H9 (cell line): ENCODE measurements around the gene ICAM2. TPM values are rescaled to one million over a fixed set of nuclear protein-coding genes. Genes with fewer than 3 reads are reported as not detected.

Experiments
- DNase-seq: peaks from one replicate; pipeline ENCODE4 v3.0.0-alpha.2; 2017
- H2AFZ ChIP-seq: one replicate; pipeline ENCODE4 v1.6.1; 2013; ENCODE audit warnings: mild to moderate bottlenecking, low read length, control low read depth, moderate library complexity
- H2AK5ac ChIP-seq: 2 replicates; pipeline ENCODE4 v1.6.1; 2013; ENCODE audit warnings: low read length, control low read depth, mixed read lengths; ENCODE audit not compliant: insufficient read length
- H2BK120ac ChIP-seq: one replicate; pipeline ENCODE4 v1.6.1; 2013; ENCODE audit warnings: low read depth, mild to moderate bottlenecking, low read length, control low read depth, inconsistent platforms; ENCODE audit not compliant: poor library complexity, severe bottlenecking
- H2BK12ac ChIP-seq: 2 replicates; pipeline ENCODE4 v1.6.1; 2013; ENCODE audit warnings: low read length, control low read depth, mixed read lengths, low read depth; ENCODE audit not compliant: insufficient read length
- H2BK15ac ChIP-seq: 2 replicates; pipeline ENCODE4 v1.6.1; 2013; ENCODE audit warnings: low read depth, low read length, control low read depth
- H2BK20ac ChIP-seq: one replicate; pipeline ENCODE4 v1.6.1; 2013; ENCODE audit warnings: low read depth, mild to moderate bottlenecking, low read length, control low read depth, inconsistent platforms; ENCODE audit not compliant: poor library complexity, severe bottlenecking
- H2BK5ac ChIP-seq: 2 replicates; pipeline ENCODE4 v1.6.1; 2013; ENCODE audit warnings: low read length, control low read depth, mixed read lengths; ENCODE audit not compliant: insufficient read length
- H3K14ac ChIP-seq: 2 replicates; pipeline ENCODE4 v1.6.1; 2013; ENCODE audit warnings: low read length, control low read depth; ENCODE audit not compliant: insufficient read depth
- H3K18ac ChIP-seq: 2 replicates; pipeline ENCODE4 v1.6.1; 2013; ENCODE audit warnings: low read depth, mild to moderate bottlenecking, mixed read lengths, low read length, control low read depth; ENCODE audit not compliant: insufficient read length
- H3K23ac ChIP-seq: 2 replicates; pipeline ENCODE4 v1.6.1; 2013; ENCODE audit warnings: low read length, control low read depth, mixed read lengths, low read depth; ENCODE audit not compliant: insufficient read length
- H3K23me2 ChIP-seq: 2 replicates; pipeline ENCODE4 v1.6.1; 2013; ENCODE audit warnings: low read depth, mild to moderate bottlenecking, mixed read lengths, low read length, control low read depth; ENCODE audit not compliant: insufficient read length, poor library complexity, severe bottlenecking
- H3K27ac ChIP-seq: 2 replicates; pipeline ENCODE4 v1.5.1; 2013; ENCODE audit warnings: low read length, control low read depth, mixed read lengths, low read depth; ENCODE audit not compliant: insufficient read length
- H3K27me3 ChIP-seq: 2 replicates; pipeline ENCODE4 v1.6.1; 2013; ENCODE audit warnings: low read length, control low read depth, inconsistent platforms; ENCODE audit not compliant: insufficient read depth
- H3K4ac ChIP-seq: 2 replicates; pipeline ENCODE4 v1.6.1; 2013; ENCODE audit warnings: low read depth, mild to moderate bottlenecking, control low read depth, inconsistent platforms, low read length, moderate library complexity
- H3K4me1 ChIP-seq: 2 replicates; pipeline ENCODE4 v1.6.1; 2013; ENCODE audit warnings: low read length, control low read depth, inconsistent platforms; ENCODE audit not compliant: insufficient read depth
- H3K4me2 ChIP-seq: 2 replicates; pipeline ENCODE4 v1.6.1; 2013; ENCODE audit warnings: low read length, control low read depth, mixed read lengths; ENCODE audit not compliant: insufficient read length, insufficient read depth
- H3K56ac ChIP-seq: 2 replicates; pipeline ENCODE4 v1.6.1; 2013; ENCODE audit warnings: low read depth, mild to moderate bottlenecking, mixed read lengths, low read length, control low read depth; ENCODE audit not compliant: insufficient read length
- H3K79me1 ChIP-seq: 2 replicates; pipeline ENCODE4 v1.6.1; 2013; ENCODE audit warnings: low read depth, mild to moderate bottlenecking, moderate library complexity, low read length, control low read depth, inconsistent platforms; ENCODE audit not compliant: insufficient read depth, poor library complexity, severe bottlenecking
- H3K79me2 ChIP-seq: 2 replicates; pipeline ENCODE4 v1.6.1; 2013; ENCODE audit warnings: low read length, control low read depth, inconsistent platforms; ENCODE audit not compliant: insufficient read depth
- H3K9ac ChIP-seq: 2 replicates; pipeline ENCODE4 v1.6.1; 2013; ENCODE audit warnings: low read length, control low read depth, mixed read lengths; ENCODE audit not compliant: insufficient read length; ENCODE audit errors: extremely low read depth
- H3K9me3 ChIP-seq: one replicate; pipeline ENCODE4 v1.6.1; 2013; ENCODE audit warnings: low read depth, low read length, inconsistent platforms; ENCODE audit not compliant: control insufficient read depth
- H3T11ph ChIP-seq: one replicate; pipeline ENCODE4 v1.6.1; 2013; ENCODE audit warnings: mild to moderate bottlenecking, low read length, control low read depth, inconsistent platforms
- H4K20me1 ChIP-seq: one replicate; pipeline ENCODE4 v1.6.1; 2013; ENCODE audit not compliant: control insufficient read depth, insufficient read length, insufficient read depth
- H4K5ac ChIP-seq: 2 replicates; pipeline ENCODE4 v1.6.1; 2013; ENCODE audit warnings: low read depth, mild to moderate bottlenecking, mixed read lengths, low read length, control low read depth; ENCODE audit not compliant: insufficient read length
- H4K8ac ChIP-seq: replicated peaks from 2 replicates; pipeline ENCODE4 v1.6.1; 2013; ENCODE audit warnings: low read length, control low read depth, mixed read lengths, low read depth; ENCODE audit not compliant: insufficient read length
- H4K91ac ChIP-seq: 2 replicates; pipeline ENCODE4 v1.6.1; 2013; ENCODE audit warnings: low read depth, mild to moderate bottlenecking, moderate library complexity, mixed read lengths, low read length, control low read depth; ENCODE audit not compliant: insufficient read length
- H3K27ac Mint-ChIP-seq, 3 experiments: 2 replicates in 2 of 3; 3 replicates in 1 of 3; pipeline ENCODE4 v1.8.0; 2020 to 2021; ENCODE audit warnings: mixed read lengths in 3 of 3, mild to moderate bottlenecking in 1 of 3, moderate library complexity in 1 of 3
- H3K27me3 Mint-ChIP-seq: 2 replicates; pipeline ENCODE4 v1.8.0; 2021; ENCODE audit warnings: low read depth, mild to moderate bottlenecking, moderate library complexity, mixed read lengths
- H3K36me3 Mint-ChIP-seq, 3 experiments: 2 replicates in 2 of 3; 3 replicates in 1 of 3; pipeline ENCODE4 v1.8.0; 2020 to 2021; ENCODE audit warnings: low read depth in 3 of 3, mixed read lengths in 3 of 3; ENCODE audit not compliant: insufficient read depth in 1 of 3
- H3K4me1 Mint-ChIP-seq, 2 experiments: 2 replicates each; pipeline ENCODE4 v1.8.0; 2020; ENCODE audit warnings: mixed read lengths in 2 of 2
- H3K4me3 Mint-ChIP-seq, 2 experiments: 2 replicates in 1 of 2; 3 replicates in 1 of 2; pipeline ENCODE4 v1.8.0; 2020 to 2021; ENCODE audit warnings: mild to moderate bottlenecking in 2 of 2, mixed read lengths in 2 of 2, moderate library complexity in 1 of 2
- H3K9me3 Mint-ChIP-seq, 2 experiments: 2 replicates in 1 of 2; 3 replicates in 1 of 2; pipeline ENCODE4 v1.8.0; 2020; ENCODE audit warnings: mild to moderate bottlenecking in 2 of 2, mixed read lengths in 2 of 2, moderate library complexity in 1 of 2
- CTCF ChIP-seq: fragments of 200-600 bp; sonication (generic); conservative IDR thresholded peaks from 3 replicates; pipeline ENCODE4 v1.8.0; 2021; ENCODE audit warnings: antibody characterized with exemption, mild to moderate bottlenecking
- WGBS: extraction: QIAGEN DNeasy Blood & Tissue Kit; methylation state at CpG from one replicate; pipeline ENCODE4 v1.1.7; 2013; ENCODE audit warnings: missing lambda C conversion rate, low lambda C conversion rate, mixed read lengths; ENCODE audit not compliant: insufficient read length; ENCODE audit errors: extremely low coverage; 5-methylcytosine and 5-hydroxymethylcytosine counted together
- total RNA-seq: library from RNA; stranded (reverse); gene quantifications from 2 replicates; pipeline ENCODE4 v1.2.1, GENCODE V29; 2021

The ICAM2 gene
- total RNA-seq, 1 experiment from 2014 or later = 0.28 TPM

DNA sequence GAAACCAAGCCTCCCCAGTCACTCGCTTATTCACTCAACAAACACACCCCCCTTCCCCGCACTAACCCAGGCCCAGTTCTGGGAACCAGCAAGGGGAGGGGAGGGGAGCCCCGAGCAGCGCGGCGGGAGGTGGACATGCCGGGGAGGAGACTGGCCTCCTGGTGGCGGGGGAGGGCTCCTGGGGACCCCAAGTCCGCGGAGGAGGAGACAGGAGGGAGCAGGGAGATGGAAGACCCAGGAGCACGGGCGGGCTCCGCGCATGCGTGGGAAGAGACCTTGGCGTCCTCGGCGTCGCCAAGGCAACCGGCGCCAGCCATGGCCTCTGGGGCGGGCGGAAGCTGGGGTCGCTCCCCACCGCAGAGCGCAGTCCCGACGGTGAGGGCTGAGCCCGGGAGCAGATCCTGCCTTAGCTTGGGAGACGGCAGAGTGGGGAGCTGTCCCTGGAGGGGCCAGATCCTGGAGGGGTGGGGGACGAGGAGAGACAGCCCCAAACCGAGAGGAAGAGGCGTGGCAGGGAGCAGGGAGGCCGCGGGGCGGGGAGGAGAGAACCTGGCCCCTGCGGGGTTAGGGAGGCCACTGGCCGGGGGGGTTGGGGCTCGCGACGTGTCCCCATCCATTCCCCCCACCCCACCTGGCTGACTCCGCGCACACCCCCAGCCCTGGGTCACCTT lies 22.2 kb downstream of the ICAM2 start, which contains the start of gene PRR29:
Gene PRR29, plus strand, starts transcription at position 302 of the 671 bp plus-strand sequence. Its CDS starts 14 bp downstream, at position 316.
- Histone ChIP-seq H3K4me2 (peak within 1 kb of the TSS; percentile 79), H3K9ac (no peak within 1 kb of the TSS), H3K9me3 (no peaks in the 10 kb centered on the region), H2AFZ (no peak within 1 kb of the TSS), H3K56ac (no peak within 1 kb of the TSS), H4K20me1 (no peaks in the 10 kb centered on the region), H3K4me1 (0 out of 2 replicates have a peak, but pooled peaks cover 3% of the 10 kb centered on the region), H2BK20ac (no peak within 1 kb of the TSS), H2AK5ac (no peak within 1 kb of the TSS), H2BK120ac (no peak within 1 kb of the TSS), H3K27me3 (peaks cover 6% of the 10 kb centered on the region; the same call in 1 of the 2 replicates), H3K23me2 (peaks cover 11% of the 10 kb centered on the region), H2BK12ac (no peak within 1 kb of the TSS), H3K79me1 (no peaks in the 10 kb centered on the region), H3K4ac (no peak within 1 kb of the TSS), H3K18ac (no peak within 1 kb of the TSS), H3K27ac (no peak within 1 kb of the TSS), H3K23ac (no peak within 1 kb of the TSS), H4K91ac (no peak within 1 kb of the TSS), H2BK15ac (no peak within 1 kb of the TSS), H3K14ac (no peak within 1 kb of the TSS), H4K8ac (no peak within 1 kb of the TSS), H3T11ph (no peak within 1 kb of the TSS), H2BK5ac (no peak within 1 kb of the TSS), H3K79me2 (no peaks in the 10 kb centered on the region), H4K5ac (no peak within 1 kb of the TSS)
- WGBS = no CpG with 5 or more reads among the region's 43 CpGs
- Mint-ChIP-seq H3K27me3 (peaks cover 58% of the 10 kb centered on the region), H3K4me1 (peaks cover 3 to 15% of the 10 kb centered on the region in 2 experiments), H3K9me3 (no peaks in the 10 kb centered on the region; a peak in 1 of 5 replicates), H3K4me3 (peak within 1 kb of the TSS; percentile 87 to 91), H3K27ac (no peak within 1 kb of the TSS; a peak in 1 of 7 replicates), H3K36me3 (0 out of 7 replicates have a peak, but pooled peaks cover 0 to 2% (median 0%) of the 10 kb centered on the region in 3 experiments)
- no peak for TF ChIP-seq CTCF
- peak; percentile 92 for DNase-seq
